ENCODE data around the gene CMTM1. TPM values are rescaled to one million over a fixed set of nuclear protein-coding genes. Genes with fewer than 3 reads are reported as not detected.

Gene CMTM1
- polyA plus RNA-seq, 2 donors, result 0.14 to 0.22 TPM

- H3K9me3 ChIP-seq (ENCODE audit: control insufficient read depth in 2 of 2, insufficient read depth in 1 of 2, low read depth in 1 of 2, low read length in 1 of 2), result no peaks in the 10 kb centered on the region
- no peaks in the 10 kb centered on the region for H3K4me1 ChIP-seq (ENCODE audit: control insufficient read depth in 2 of 2, insufficient read depth in 2 of 2, low read length in 1 of 2)
- no peak overlapping the region for H3K27ac ChIP-seq (ENCODE audit: low read depth in 2 of 2, low read length in 1 of 2)
- H3K36me3 ChIP-seq (ENCODE audit: control insufficient read depth in 2 of 2, insufficient read depth in 2 of 2, low read length in 1 of 2), result peaks cover 4 to 19% of the 10 kb centered on the region in 2 donors
- H3K27me3 ChIP-seq (ENCODE audit: control insufficient read depth in 1 of 2, insufficient read depth in 2 of 2, low read length in 2 of 2), result no peaks in the 10 kb centered on the region
- 84 to 94% methylated on average over 5 of the region's 5 CpGs for WGBS, 2 donors
- H3K4me3 ChIP-seq (ENCODE audit: low read depth in 1 of 2, low read length in 2 of 2), result no peak overlapping the region
These were observed 27.3 kb upstream of the CMTM1 start for GRCh38 chr16:66538910-66539309.

- 72 to 74% methylated on average over 3 of the region's 3 CpGs for WGBS, 2 donors
- H3K27ac ChIP-seq (ENCODE audit: low read depth in 2 of 2, low read length in 1 of 2), result no peak overlapping the region
These were observed 26.4 kb upstream of the CMTM1 start for GRCh38 chr16:66539623-66540469.

GRCh38 chr16:66541388-66542355, 24.6 kb upstream of the CMTM1 start:
- H3K27ac ChIP-seq (ENCODE audit: low read depth in 2 of 2, low read length in 1 of 2), result no peak overlapping the region
- H3K4me1 ChIP-seq (ENCODE audit: control insufficient read depth in 2 of 2, insufficient read depth in 2 of 2, low read length in 1 of 2), result no peaks in the 10 kb centered on the region
- peaks cover 4 to 15% of the 10 kb centered on the region in 2 donors for H3K36me3 ChIP-seq (ENCODE audit: control insufficient read depth in 2 of 2, insufficient read depth in 2 of 2, low read length in 1 of 2)
- no peaks in the 10 kb centered on the region for H3K9me3 ChIP-seq (ENCODE audit: control insufficient read depth in 2 of 2, insufficient read depth in 1 of 2, low read depth in 1 of 2, low read length in 1 of 2)
- WGBS, 2 donors, result 86 to 89% methylated on average over 18 of the region's 18 CpGs
- no peaks in the 10 kb centered on the region for H3K27me3 ChIP-seq (ENCODE audit: control insufficient read depth in 1 of 2, insufficient read depth in 2 of 2, low read length in 2 of 2)
- H3K4me3 ChIP-seq (ENCODE audit: low read depth in 1 of 2, low read length in 2 of 2), result no peak overlapping the region

More at GRCh38 chr16:66539623-66540469, 26.4 kb upstream of the CMTM1 start:
- H3K36me3 ChIP-seq (ENCODE audit: control insufficient read depth in 2 of 2, insufficient read depth in 2 of 2, low read length in 1 of 2), result peaks cover 4 to 19% of the 10 kb centered on the region in 2 donors
- H3K4me1 ChIP-seq (ENCODE audit: control insufficient read depth in 2 of 2, insufficient read depth in 2 of 2, low read length in 1 of 2), result no peaks in the 10 kb centered on the region
- H3K27me3 ChIP-seq (ENCODE audit: control insufficient read depth in 1 of 2, insufficient read depth in 2 of 2, low read length in 2 of 2), result no peaks in the 10 kb centered on the region
- H3K4me3 ChIP-seq (ENCODE audit: low read depth in 1 of 2, low read length in 2 of 2), result no peak overlapping the region
- no peaks in the 10 kb centered on the region for H3K9me3 ChIP-seq (ENCODE audit: control insufficient read depth in 2 of 2, insufficient read depth in 1 of 2, low read depth in 1 of 2, low read length in 1 of 2)

- Histone ChIP-seq H3K36me3 (ENCODE audit: control insufficient read depth in 2 of 2, insufficient read depth in 2 of 2, low read length in 1 of 2) (peaks cover 4 to 12% of the 10 kb centered on the region in 2 donors), H3K27ac (ENCODE audit: low read depth in 2 of 2, low read length in 1 of 2) (no peak overlapping the region), H3K9me3 (ENCODE audit: control insufficient read depth in 2 of 2, insufficient read depth in 1 of 2, low read depth in 1 of 2, low read length in 1 of 2) (no peaks in the 10 kb centered on the region), H3K4me1 (ENCODE audit: control insufficient read depth in 2 of 2, insufficient read depth in 2 of 2, low read length in 1 of 2) (no peaks in the 10 kb centered on the region), H3K27me3 (ENCODE audit: control insufficient read depth in 1 of 2, insufficient read depth in 2 of 2, low read length in 2 of 2) (no peaks in the 10 kb centered on the region), H3K4me3 (ENCODE audit: low read depth in 1 of 2, low read length in 2 of 2) (no peak overlapping the region)
- 91 to 97% methylated on average over 3 of the region's 3 CpGs for WGBS, 2 donors
These were observed 23.8 kb upstream of the CMTM1 start for GRCh38 chr16:66542396-66542795.

GRCh38 chr16:66543541-66543940, 22.7 kb upstream of the CMTM1 start:
- 80 to 88% methylated on average over 6 of the region's 6 CpGs for WGBS, 2 donors
- H3K27me3 ChIP-seq (ENCODE audit: control insufficient read depth in 1 of 2, insufficient read depth in 2 of 2, low read length in 2 of 2), result no peaks in the 10 kb centered on the region
- H3K4me3 ChIP-seq (ENCODE audit: low read depth in 1 of 2, low read length in 2 of 2), result no peak overlapping the region
- peaks cover 4 to 11% of the 10 kb centered on the region in 2 donors for H3K36me3 ChIP-seq (ENCODE audit: control insufficient read depth in 2 of 2, insufficient read depth in 2 of 2, low read length in 1 of 2)
- H3K9me3 ChIP-seq (ENCODE audit: control insufficient read depth in 2 of 2, insufficient read depth in 1 of 2, low read depth in 1 of 2, low read length in 1 of 2), result no peaks in the 10 kb centered on the region
- H3K27ac ChIP-seq (ENCODE audit: low read depth in 2 of 2, low read length in 1 of 2), result no peak overlapping the region
- H3K4me1 ChIP-seq (ENCODE audit: control insufficient read depth in 2 of 2, insufficient read depth in 2 of 2, low read length in 1 of 2), result peaks cover 0 to 3% of the 10 kb centered on the region in 2 donors

- H3K4me1 ChIP-seq (ENCODE audit: control insufficient read depth in 2 of 2, insufficient read depth in 2 of 2, low read length in 1 of 2), result peaks cover 0 to 6% of the 10 kb centered on the region in 2 donors
- H3K4me3 ChIP-seq (ENCODE audit: low read depth in 1 of 2, low read length in 2 of 2), result no peak overlapping the region
- no peaks in the 10 kb centered on the region for H3K9me3 ChIP-seq (ENCODE audit: control insufficient read depth in 2 of 2, insufficient read depth in 1 of 2, low read depth in 1 of 2, low read length in 1 of 2)
- no peaks in the 10 kb centered on the region for H3K27me3 ChIP-seq (ENCODE audit: control insufficient read depth in 1 of 2, insufficient read depth in 2 of 2, low read length in 2 of 2)
- H3K27ac ChIP-seq (ENCODE audit: low read depth in 2 of 2, low read length in 1 of 2), result no peak overlapping the region
- peaks cover 4 to 11% of the 10 kb centered on the region in 2 donors for H3K36me3 ChIP-seq (ENCODE audit: control insufficient read depth in 2 of 2, insufficient read depth in 2 of 2, low read length in 1 of 2)
- 70 to 73% methylated on average over 7 of the region's 7 CpGs for WGBS, 2 donors
These were observed 22.1 kb upstream of the CMTM1 start for GRCh38 chr16:66544016-66544757.

GRCh38 chr16:66547101-66547989, 18.9 kb upstream of the CMTM1 start:
- H3K9me3 ChIP-seq (ENCODE audit: control insufficient read depth in 2 of 2, insufficient read depth in 1 of 2, low read depth in 1 of 2, low read length in 1 of 2), result no peaks in the 10 kb centered on the region
- H3K27ac ChIP-seq (ENCODE audit: low read depth in 2 of 2, low read length in 1 of 2), result no peak overlapping the region
- peaks cover 0 to 8% of the 10 kb centered on the region in 2 donors for H3K4me1 ChIP-seq (ENCODE audit: control insufficient read depth in 2 of 2, insufficient read depth in 2 of 2, low read length in 1 of 2)
- H3K36me3 ChIP-seq (ENCODE audit: control insufficient read depth in 2 of 2, insufficient read depth in 2 of 2, low read length in 1 of 2), result peaks cover 4 to 6% of the 10 kb centered on the region in 2 donors
- 89 to 91% methylated on average over 5 of the region's 5 CpGs for WGBS, 2 donors
- no peak overlapping the region for H3K4me3 ChIP-seq (ENCODE audit: low read depth in 1 of 2, low read length in 2 of 2)
- H3K27me3 ChIP-seq (ENCODE audit: control insufficient read depth in 1 of 2, insufficient read depth in 2 of 2, low read length in 2 of 2), result no peaks in the 10 kb centered on the region

- Histone ChIP-seq H3K27me3 (ENCODE audit: control insufficient read depth in 1 of 2, insufficient read depth in 2 of 2, low read length in 2 of 2) (no peaks in the 10 kb centered on the region), H3K27ac (ENCODE audit: low read depth in 2 of 2, low read length in 1 of 2) (peak overlapping the region in 1 of 2 donors; percentile 27), H3K9me3 (ENCODE audit: control insufficient read depth in 2 of 2, insufficient read depth in 1 of 2, low read depth in 1 of 2, low read length in 1 of 2) (no peaks in the 10 kb centered on the region), H3K4me3 (ENCODE audit: low read depth in 1 of 2, low read length in 2 of 2) (no peak overlapping the region), H3K36me3 (ENCODE audit: control insufficient read depth in 2 of 2, insufficient read depth in 2 of 2, low read length in 1 of 2) (peaks cover 3 to 6% of the 10 kb centered on the region in 2 donors), H3K4me1 (ENCODE audit: control insufficient read depth in 2 of 2, insufficient read depth in 2 of 2, low read length in 1 of 2) (peaks cover 0 to 8% of the 10 kb centered on the region in 2 donors)
- 86 to 90% methylated on average over 4 of the region's 4 CpGs for WGBS, 2 donors
These were observed 18.2 kb upstream of the CMTM1 start for GRCh38 chr16:66548068-66548467.
